ENCODE measurements around the gene HCAR3.

Gene HCAR3

DNA sequence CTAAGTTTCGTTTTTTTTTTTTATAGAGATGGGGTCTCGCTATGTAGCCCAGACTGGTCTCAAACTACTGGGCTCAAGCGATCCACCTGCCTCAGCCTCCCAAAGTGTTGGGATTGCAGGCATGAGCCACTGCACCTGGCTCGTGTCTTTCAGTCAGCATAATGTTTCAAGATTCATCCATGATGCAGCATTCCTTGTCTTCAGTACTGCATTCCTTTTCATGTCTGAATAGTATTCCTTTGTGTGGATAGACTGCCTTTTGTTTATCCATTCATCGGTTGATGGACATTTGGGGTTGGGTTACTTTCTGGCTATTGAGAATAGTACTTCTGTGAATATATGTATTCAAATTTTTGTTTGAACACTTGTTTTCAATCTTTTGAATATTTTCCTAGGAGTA, 50.9 kb downstream of the HCAR3 start:
- no peak for DNase-seq

DNA sequence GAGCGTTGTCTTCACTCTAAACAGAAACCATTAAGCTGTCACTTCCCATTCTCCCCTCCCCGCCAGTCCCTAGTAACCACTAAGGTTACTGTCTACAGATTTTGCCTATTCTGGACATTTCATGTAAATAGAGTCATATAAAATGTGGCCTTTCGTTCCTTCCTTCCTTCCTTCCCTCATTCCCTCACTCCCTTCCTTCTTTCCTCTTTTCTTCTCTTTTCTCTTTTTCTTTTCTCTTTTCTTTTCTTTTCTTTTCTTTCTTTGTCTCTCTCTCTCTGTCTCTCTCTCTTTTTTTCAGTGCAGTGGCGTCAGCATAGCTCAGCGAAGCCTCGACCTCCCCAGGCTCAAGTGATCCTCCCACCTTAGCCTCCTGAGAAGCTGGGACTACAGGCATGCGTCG, 51.3 kb downstream of the HCAR3 start:
- DNase-seq = no peak

Measured in NCI-H748 treated with DMSO at 0.1 percent for 48 hours (cell line).